HG03469 (cell line): Measurements from ENCODE around the gene MSL1.

ENCODE experiments used
- ATAC-seq: cut with Tn5 transposase; IDR thresholded peaks from one replicate; pipeline ENCODE4 v1.9.1; 2021; ENCODE audit warnings: mild to moderate bottlenecking, moderate library complexity, moderate number of reproducible peaks; ENCODE audit not compliant: unreplicated experiment

Gene MSL1

DNA sequence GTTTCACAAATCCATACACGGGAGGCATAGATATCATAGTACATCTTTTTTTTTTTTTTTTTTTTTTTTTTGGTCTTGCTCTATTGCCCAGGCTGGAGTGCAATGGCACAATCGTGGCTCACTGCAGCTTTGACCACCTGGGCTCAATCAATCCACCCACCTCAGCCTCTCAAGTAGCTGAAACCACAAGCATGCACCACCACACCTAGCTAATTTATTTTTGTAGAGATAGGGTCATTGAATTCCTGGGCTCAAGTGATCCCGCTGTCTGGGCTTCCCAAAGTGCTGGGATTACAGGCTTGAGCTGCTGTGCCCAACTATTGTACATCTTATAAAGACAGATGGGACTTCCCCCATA, 52.0 kb downstream of the MSL1 start:
- no peak for ATAC-seq

DNA sequence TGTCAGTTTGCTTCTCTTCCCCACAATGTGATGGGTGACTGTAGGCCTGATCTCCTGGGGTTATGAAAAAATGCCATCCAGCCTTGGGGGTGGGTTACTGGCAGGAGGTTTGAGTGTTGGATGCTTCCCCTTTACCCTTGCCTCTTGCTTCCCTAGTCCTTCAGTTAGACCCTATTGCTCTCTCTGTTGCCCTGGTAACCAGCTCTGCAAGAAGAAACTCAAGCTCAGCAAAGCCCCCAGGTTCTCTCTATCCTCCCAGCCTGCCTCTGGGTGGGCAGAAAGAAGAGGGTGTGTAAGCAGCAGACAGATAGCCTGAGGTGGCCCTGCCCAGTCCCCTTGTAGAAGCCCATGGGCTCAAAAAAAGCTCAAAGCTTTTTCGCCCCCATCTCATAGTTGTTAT, 52.7 kb downstream of the MSL1 start:
- no peak for ATAC-seq

DNA sequence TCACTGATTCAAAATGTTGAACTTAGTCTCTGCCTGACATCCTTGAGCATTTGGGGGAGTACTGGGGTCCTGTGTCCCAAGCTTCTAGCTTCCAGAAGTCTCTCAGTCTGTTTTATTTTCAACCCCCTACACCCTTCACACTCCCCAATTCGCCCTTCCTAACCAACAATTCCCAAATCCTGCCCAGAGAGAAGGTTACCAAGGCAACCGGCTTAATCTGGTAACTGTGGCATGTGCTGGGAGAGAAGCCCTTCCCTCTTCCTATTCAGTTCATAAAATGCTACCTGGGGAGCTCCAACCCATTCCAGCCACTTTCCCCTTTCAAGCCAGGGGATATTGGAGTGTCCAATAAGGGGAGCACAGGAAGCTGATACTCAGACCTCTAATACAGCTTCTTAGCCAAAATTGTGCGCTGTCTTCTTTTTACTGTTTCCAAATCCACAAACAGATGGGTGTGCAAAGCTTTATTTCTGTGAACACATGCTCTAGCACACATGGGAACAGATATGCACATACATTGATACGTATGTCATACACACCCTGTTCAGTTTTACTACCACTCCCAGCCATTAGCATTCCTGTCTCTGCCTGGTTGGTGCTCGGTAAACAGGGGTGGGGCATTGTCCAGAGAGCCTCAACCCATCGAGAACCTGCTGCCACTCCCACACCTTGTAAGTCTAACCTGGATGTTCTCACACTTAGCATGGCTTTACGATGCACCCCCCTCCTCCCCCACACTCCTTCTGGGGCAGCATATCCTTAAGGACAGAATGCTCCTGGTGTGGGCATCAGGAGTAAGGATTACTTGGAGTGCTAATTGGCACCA, 54.4 kb downstream of the MSL1 start:
- ATAC-seq = no peak

DNA sequence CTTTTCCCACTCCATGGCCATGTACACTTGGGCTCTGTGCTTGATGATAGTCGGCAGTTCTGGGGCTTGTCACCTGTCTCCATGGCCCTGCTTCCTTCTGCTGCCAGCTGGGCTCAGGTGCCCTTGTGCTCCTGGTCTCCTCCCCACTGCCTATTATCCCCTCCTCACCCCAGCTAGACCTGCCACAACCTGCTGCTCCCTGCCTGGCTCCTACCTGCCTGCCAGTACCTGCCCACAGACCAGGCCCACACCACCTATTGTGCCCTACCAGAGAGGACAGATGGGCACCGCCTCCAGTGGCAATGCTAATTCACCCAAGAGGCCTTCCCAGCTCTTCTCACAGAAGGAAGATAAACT, 55.0 kb downstream of the MSL1 start:
- ATAC-seq = no peak

DNA sequence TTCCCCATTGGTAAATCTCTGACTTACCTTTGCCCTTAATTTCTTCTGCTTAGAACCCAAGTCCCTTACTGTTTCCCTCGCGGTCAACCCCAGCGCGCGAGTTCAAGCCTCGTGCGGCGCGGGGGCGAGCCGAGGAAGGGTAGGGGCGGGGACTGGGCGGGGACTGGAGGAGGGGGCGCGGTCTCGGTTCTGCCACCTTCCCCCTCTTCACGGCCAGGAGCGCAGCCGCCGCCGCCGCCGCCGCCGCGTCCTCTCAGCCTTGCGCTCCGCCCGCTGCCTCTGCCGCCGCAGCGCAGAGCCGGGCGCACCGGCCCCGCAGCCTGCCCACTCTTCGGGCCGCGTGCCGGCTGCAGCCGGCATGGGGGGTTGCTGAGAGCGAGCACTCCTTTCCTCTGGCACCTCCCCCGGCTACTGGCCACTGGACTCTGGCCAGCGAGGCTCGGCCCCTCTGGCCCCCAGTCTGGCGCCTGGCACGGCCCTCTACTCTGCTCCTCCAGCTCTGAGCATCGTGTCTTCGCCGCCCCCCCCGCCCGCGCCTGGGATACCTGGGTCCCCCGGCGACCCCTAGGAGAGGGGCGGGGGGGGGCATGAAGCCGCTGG, 55.6 kb downstream of the MSL1 start, which contains the start of gene RAPGEFL1:
RAPGEFL1 (plus strand) TSS at position 196 of the 600 bp plus-strand sequence; CDS start at position 588, 392 bp downstream.
- no peak for ATAC-seq

DNA sequence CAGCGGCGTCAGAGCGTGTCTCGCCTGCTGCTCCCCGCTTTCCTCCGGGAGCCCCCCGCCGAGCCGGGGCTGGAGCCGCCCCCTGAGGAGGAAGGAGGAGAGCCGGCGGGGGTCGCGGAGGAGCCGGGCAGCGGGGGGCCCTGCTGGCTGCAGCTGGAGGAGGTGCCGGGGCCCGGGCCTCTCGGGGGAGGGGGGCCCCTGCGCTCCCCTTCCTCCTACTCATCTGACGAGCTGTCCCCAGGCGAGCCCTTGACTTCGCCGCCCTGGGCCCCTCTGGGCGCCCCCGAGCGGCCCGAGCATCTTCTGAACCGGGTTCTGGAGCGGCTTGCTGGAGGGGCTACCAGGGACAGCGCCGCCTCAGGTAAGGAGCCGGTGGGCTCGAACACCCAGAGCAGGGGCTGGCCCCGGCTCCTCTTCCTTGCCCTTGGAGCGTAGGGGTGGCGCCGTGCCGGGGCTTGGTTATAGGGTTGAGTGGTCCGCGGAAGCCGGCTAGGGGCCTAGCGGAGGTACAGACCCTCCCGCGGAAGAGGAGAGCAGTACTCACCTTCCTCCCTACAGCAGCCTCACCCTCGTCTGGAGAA, 56.3 kb downstream of the MSL1 start:
- ATAC-seq = no peak

DNA sequence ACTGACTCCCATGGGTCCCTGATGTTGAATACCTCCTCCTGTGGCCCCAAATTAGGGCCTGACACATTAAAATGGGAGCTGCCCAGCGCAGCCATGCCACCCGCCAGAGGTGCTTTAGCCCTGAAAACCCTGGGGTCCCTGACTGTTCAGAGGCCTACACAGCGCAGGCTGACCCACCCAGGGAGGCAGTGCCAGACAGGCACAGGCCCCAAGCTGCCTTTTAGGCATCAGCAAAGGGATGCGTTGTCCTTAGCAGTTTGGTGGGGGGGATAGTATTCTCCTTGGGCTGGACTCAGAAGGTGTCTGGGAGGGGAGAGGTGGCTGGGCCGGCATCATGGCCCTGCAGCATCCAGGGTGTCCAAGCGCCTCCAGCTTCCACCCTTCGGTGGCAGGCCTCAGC, 56.9 kb downstream of the MSL1 start:
- ATAC-seq = no peak

DNA sequence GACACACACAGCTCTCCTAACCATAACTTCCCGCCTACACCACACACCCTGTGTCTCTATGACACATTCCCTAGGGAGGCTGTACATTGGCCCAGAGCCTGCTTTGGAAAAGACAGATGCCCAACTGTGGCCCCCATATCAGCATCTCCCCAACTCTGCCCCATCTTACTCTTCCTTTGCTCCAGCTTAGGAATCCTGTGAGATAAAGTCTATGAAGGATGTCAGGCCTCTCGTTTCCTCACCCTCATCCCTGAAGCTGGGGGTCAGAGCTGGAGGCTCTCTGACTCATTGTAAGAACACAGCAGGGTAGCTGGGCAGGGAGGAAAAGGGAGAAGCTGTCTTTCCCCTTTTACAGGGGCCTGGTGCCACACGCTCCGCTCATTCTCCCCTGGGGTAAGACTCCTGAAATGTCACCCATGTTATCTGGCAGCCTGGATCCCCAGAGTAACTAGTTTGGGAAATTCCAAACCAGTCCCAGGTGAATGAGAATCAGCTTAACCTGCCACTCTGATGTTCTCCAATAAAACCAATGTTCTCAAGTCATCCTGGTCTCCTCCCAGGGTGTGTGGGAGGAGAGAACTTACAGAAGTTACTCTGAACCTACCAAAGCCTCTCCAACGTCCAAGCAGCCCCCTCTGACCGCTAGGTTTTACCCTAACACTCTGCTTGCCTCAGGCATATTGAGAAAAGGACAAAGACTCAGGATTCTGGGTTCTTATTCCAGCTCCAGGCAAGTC, 58.3 kb downstream of the MSL1 start:
- no peak for ATAC-seq

DNA sequence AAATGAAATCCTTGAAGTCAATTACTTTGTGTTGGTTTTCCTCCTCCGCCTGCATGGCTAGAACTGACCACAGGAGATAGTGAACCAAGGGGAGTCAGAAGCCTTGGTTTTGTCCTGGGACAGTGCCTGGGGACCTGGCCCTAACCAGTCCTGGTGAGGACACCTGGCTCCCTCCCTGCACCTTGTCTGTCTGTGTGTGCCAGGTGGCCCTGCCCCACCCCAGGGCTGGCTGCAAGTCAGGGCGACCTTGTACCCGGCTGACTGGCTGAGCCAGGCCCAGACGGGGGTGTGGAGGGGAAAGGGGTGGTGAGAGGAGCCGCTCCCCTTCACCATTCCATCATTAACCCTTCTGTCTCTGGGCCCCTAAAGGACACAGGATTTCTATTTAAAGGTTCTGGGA, 58.9 kb downstream of the MSL1 start:
- ATAC-seq = no peak

DNA sequence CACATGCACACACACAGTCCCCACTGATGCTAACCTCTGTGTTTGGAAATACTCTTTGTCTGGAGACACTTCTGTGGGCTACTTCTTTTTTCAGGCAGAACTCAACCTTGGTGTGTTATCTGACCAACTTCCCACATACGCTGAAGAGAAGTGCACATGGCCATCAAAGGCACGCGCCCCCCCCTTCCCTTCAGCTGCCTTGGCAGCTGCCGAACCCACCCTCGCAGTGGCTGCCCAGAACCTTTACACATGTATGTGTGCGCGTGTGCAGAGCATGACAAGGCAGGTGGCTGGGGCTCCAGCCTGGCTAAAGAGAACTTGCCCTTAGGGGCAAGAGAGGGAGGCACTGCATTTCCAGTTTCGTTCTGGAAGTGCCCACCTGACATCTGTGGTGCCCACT, 59.4 kb downstream of the MSL1 start:
- ATAC-seq = no peak

DNA sequence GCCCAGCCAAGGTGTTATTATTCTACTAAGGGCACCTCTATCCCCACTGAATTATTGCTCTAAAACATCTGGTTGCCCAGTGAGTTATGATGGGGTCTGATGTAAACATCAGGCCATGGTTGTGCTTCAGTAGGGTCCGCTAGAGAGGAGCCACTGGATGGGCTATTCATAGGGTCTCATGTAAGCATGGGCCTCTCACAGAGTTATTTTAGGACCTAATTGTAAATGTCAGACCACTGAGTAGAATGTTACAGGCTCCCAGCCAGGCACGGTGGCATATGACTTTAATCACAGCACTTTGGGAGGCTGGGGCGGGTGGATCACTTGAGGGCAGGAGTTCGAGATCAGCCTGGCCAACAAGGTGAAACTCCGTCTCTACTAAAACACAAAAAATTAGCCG, 60.8 kb downstream of the MSL1 start:
- ATAC-seq = no peak
